Measurements from ENCODE around the gene UBXN10.

The UBXN10 gene

GRCh38 chr1:20183035-20183434, 2.9 kb upstream of the UBXN10 start:
- FAIRE-seq, result no peak

GRCh38 chr1:20183616-20184271, 2.2 kb upstream of the UBXN10 start:
- DNase-seq (ENCODE audit: low spot score), result no peak
- no peak for FAIRE-seq

More at GRCh38 chr1:20183035-20183434, 2.9 kb upstream of the UBXN10 start:
- no peak for DNase-seq (ENCODE audit: low spot score)

GRCh38 chr1:20184481-20184900, 1.4 kb upstream of the UBXN10 start:
- DNase-seq (ENCODE audit: low spot score) (no peak), FAIRE-seq (no peak)

GRCh38 chr1:20184997-20185833, 681 bp upstream of the UBXN10 start:
- FAIRE-seq (no peak), DNase-seq (ENCODE audit: low spot score) (no peak)

GRCh38 chr1:20187103-20187812, 1.4 kb downstream of the UBXN10 start:
- DNase-seq (ENCODE audit: low spot score), result no peak

GRCh38 chr1:20187813-20188454, 2.0 kb downstream of the UBXN10 start:
- DNase-seq (ENCODE audit: low spot score) (no peak), FAIRE-seq (no peak)

More at GRCh38 chr1:20187103-20187812, 1.4 kb downstream of the UBXN10 start:
- no peak for FAIRE-seq

GRCh38 chr1:20188455-20188817, 2.5 kb downstream of the UBXN10 start:
- no peak for FAIRE-seq
- no peak for DNase-seq (ENCODE audit: low spot score)

- no peak for DNase-seq (ENCODE audit: low spot score)
- no peak for FAIRE-seq
Measured at GRCh38 chr1:20189664-20190063, 3.8 kb downstream of the UBXN10 start.

GRCh38 chr1:20190256-20191160, 4.6 kb downstream of the UBXN10 start:
- FAIRE-seq (no peak), DNase-seq (ENCODE audit: low spot score) (no peak)

- FAIRE-seq (no peak), DNase-seq (ENCODE audit: low spot score) (no peak)
Measured at GRCh38 chr1:20191266-20191825, 5.5 kb downstream of the UBXN10 start.

- DNase-seq (ENCODE audit: low spot score) (no peak), FAIRE-seq (peak; percentile 17)
Measured at GRCh38 chr1:20192364-20192763, 6.5 kb downstream of the UBXN10 start.

GRCh38 chr1:20192871-20193411, 7.0 kb downstream of the UBXN10 start:
- DNase-seq (ENCODE audit: low spot score) (no peak), FAIRE-seq (no peak)

GRCh38 chr1:20194224-20194623, 8.3 kb downstream of the UBXN10 start:
- FAIRE-seq (no peak), DNase-seq (ENCODE audit: low spot score) (no peak)

- DNase-seq (ENCODE audit: low spot score) (peak; percentile 69), FAIRE-seq (no peak)
Measured at GRCh38 chr1:20194757-20195461, 9.0 kb downstream of the UBXN10 start.

- DNase-seq (ENCODE audit: low spot score) (no peak), FAIRE-seq (no peak)
Measured at GRCh38 chr1:20195462-20195780, 9.5 kb downstream of the UBXN10 start.

GRCh38 chr1:20197329-20197791, 11.5 kb downstream of the UBXN10 start:
- DNase-seq (ENCODE audit: low spot score) (no peak), FAIRE-seq (no peak)

- no peak for FAIRE-seq
- DNase-seq (ENCODE audit: low spot score), result no peak
Measured at GRCh38 chr1:20198296-20198695, 12.4 kb downstream of the UBXN10 start.

- DNase-seq (ENCODE audit: low spot score), result no peak
Measured at GRCh38 chr1:20198918-20199317, 13.0 kb downstream of the UBXN10 start.

GRCh38 chr1:20199403-20199802, 13.5 kb downstream of the UBXN10 start:
- no peak for DNase-seq (ENCODE audit: low spot score)

More at GRCh38 chr1:20198918-20199317, 13.0 kb downstream of the UBXN10 start:
- FAIRE-seq, result no peak

More at GRCh38 chr1:20199403-20199802, 13.5 kb downstream of the UBXN10 start:
- no peak for FAIRE-seq

Measured in urothelium cell line (cell line).